Subcutaneous preadipocyte (primary cell): Measurements from ENCODE around the gene FAM227A. TPM values are rescaled to one million over a fixed set of nuclear protein-coding genes. Genes with fewer than 3 reads are reported as not detected.

ENCODE experiments used
- total RNA-seq: library from RNA; depleted of rRNA; stranded (reverse); fragments of >200 nt; gene quantifications from 2 replicates; pipeline ENCODE4 v1.2.3, GENCODE V29; 2012

The FAM227A gene
- 1.4 and 2.2 TPM in 2 replicates for total RNA-seq

DNA sequence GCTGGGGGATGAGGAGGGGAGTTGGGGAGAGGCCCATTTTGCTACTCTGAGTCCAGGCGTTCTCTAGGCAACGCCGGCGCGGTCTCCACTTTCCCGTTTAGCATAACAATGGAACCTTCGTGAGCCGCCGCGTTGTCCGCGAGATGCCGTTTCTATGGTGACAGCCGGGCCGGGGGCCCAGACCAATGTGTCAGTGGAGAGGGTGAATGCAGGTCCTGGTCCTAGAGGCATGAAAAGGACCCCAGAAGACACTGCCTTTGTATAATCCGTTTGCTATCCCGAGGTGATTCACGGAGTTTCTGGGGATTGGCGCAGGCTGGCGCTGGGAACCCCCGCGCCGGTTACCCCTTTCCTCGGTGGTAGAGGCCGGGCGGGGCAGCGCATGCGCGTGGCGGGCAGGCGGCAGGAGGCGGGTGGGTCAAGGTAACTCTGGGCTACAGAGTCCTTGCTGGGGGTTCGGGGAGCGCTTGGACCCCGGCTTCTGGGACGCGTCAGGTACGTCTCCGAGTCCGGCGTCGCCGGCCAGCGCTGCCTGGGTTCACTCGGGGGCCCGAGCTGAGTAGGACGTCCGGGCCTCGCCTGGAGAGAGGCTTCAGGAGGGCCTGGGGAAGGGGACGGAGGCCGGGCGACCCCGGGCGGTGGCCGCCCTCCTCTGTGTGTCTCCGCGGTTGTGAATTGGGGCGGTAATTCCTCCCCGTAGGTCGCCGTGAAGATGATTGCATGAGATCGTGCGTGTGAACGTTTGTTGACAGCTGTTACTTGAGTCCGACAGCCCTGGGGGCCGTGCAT lies at the start of gene FAM227A, which contains the start of gene CBY1:
FAM227A (minus strand) TSS at position 137 of the 789 bp plus-strand sequence. CDS start 6,224 bp downstream, outside the sequence.
CBY1 (plus strand) TSS at position 383 of the 789 bp plus-strand sequence. CDS start 11,417 bp downstream, outside the sequence.

DNA sequence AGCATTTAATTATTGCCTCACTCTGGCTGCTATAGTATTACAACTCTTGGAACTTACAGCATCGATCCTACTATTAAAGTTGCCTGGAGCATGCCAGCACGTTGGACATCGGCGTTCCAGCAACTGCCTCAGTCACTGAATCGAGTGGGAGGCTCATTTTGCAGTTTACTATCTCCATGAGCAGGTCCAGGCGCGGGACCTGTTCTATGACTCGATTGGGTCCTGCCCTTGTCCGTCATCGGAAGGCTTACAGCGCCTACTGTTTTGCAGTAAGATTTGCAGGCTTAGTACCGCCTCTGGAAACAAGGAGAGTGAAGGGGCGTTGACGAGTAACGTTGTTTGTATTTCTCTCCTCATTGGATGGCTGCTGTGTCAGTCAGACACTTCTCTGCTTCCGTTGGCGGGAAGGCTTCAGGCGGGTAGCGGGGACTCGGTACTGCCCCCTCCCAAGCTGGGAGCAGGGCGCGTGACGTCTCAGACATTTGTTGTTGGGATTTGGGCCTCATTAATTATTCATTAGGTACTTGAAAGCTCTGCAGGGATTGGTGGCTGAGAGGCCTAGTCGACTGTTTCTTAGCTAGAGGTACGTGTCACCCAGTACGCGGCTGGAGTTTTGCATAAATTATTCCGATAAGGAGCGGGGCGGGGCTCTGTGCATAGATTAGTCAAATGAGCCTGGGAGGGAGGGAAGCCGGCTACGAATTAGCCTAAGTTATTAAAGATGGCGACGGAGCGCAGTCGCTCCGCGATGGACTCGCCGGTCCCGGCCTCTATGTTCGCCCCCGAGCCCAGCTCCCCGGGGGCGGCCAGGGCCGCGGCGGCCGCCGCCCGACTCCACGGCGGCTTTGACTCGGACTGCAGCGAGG lies 49.3 kb upstream of the FAM227A start, which contains the start of gene GTPBP1:
GTPBP1 (plus strand) TSS at position 710 of the 866 bp plus-strand sequence; CDS start at position 722, 12 bp downstream.

DNA sequence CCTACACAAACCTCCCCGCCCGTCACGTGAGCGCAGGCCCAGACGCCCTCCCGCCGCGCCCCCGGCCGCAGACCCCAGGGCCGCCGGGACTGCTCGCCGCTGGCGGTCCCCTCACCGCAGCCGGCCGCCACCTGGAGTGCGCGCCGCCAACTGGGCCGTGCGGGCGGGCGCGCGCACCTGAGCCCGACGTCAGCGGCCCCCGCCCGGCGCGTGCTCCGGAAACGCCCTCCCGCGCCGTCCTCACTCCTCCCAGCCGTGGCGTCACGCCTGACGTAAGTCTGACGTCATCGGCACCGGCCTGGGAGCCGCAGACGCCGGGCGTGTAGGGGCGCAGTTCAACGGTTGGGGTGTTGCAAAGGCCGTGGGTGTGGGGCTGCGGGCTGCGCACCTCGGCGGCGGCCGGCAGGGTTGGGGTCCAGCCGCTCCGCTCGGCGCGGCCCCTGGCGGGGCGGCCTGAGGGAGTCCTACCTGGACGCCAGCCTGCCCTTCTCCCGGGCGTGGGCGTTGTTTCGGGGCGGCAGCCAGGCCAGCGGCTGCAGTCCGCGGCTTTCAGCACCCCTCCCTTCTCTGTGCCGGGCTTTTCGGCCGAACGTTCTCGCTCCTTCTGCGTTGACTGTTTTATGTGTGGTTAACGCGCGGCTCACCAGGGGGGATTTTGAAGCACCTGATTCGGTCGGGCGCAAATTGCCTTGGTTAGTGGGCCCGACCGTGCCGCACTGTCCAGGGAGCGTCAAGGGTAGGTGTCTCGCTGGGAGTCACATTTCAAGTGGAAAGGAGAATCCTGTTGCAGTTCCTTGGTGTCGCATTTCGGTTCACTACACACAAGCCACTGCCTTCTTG lies 44.8 kb upstream of the FAM227A start, which contains the start of gene JOSD1:
JOSD1 (minus strand) TSS at position 155 of the 840 bp plus-strand sequence. CDS start 956 bp downstream, outside the sequence.

DNA sequence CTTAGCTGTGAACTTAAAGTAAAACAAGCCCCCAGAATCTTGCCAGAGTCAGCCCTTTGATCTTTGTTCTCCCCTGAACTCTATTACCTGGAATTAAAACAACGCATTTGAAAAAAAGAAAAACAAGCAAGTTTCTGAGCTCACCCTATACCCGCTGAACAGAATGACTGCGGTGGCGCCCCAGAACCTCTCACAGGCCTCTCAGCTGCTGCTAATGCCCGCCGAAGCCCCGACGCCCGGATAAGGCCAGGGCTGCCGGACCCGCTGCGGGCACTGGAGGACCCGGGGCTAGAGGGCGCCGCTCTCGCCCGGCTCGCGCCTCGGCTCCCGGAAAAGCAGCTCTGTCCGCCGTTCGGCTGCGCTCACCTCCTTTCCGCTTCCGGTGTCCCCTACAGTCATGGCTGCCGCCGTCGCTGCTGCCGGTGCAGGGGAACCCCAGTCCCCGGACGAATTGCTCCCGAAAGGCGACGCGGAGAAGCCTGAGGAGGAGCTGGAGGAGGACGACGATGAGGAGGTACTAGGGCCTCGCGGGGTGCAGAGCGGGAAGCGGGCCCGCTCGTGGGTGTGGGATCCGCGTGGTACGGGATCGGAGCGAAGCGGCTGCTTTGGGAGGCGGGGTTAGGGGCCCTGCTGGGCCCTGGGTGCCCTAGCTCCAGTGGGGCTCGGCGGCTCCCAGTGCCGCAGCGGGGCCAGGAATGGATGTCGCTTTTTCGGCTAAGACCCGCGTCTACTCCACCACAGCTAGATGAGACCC lies 25.6 kb upstream of the FAM227A start, which contains the start of gene TOMM22:
TOMM22 (plus strand) TSS at position 376 of the 754 bp plus-strand sequence; CDS start at position 398, 22 bp downstream.

DNA sequence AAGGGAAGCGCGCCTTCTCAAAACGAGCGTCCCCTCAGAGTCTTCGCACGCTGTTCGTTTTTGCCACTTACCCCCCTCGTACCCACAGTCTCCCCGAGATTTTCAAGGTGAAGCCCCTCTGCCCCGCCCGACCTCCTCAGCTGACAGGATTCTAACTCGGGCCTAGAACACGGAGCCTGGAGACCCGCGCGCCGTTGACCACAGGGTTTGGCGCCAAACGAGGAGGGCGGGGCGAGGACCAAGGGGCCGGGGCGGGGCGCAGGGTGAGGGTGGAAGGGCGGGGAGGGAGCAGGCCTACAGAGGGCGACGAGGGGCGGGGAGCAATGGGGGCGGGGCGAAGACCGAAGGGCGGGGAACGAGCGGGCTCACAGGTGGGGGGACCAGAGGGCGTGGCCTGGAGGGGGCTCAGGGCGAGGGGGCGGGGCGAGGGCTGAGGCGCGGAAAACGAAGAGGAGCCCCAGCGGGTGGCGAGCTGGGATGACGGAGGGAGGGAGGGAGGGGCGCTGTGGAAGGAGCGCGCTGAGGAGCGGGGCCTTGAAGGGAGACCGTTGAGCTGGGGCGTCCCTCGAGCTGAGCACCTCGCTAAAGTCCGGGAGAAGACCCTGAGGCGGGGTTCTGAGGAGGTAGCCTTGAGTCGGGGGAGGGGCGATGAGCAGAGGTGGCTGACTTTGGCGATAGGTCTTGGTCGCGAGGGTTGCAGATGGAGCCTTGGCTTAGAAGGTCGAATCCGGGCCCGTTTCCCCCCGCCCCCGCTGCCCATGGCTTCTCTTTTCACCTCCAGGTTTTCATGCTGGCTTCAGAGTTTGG lies 86.0 kb downstream of the FAM227A start, which contains the start of gene DMC1:
DMC1 (minus strand) TSS at position 212 of the 807 bp plus-strand sequence. CDS start 1,927 bp downstream, outside the sequence.

Other genes with a start within 250 kb of the FAM227A start
- not detected in 2 replicates for gene KCNJ4, start 201.2 kb downstream of the FAM227A start, total RNA-seq
- 88.6 and 89.1 TPM in 2 replicates for gene KDELR3, start 188.3 kb downstream of the FAM227A start, total RNA-seq
- gene DDX17, start 150.1 kb downstream of the FAM227A start, total RNA-seq: 367 and 398 TPM in 2 replicates
- 12.1 and 17.0 TPM in 2 replicates for gene DMC1, start 86.2 kb downstream of the FAM227A start, total RNA-seq
- 11.7 and 12.5 TPM in 2 replicates for gene CBY1, start 246 bp upstream of the FAM227A start, total RNA-seq
- 73.5 and 78.0 TPM in 2 replicates for gene TOMM22, start 25.6 kb upstream of the FAM227A start, total RNA-seq
- 42.3 and 47.5 TPM in 2 replicates for gene JOSD1, start 44.6 kb upstream of the FAM227A start, total RNA-seq
- gene GTPBP1, start 49.6 kb upstream of the FAM227A start, total RNA-seq: 26.8 and 38.3 TPM in 2 replicates
- 63.9 and 71.7 TPM in 2 replicates for gene SUN2, start 99.6 kb upstream of the FAM227A start, total RNA-seq
- gene DNAL4, start 137.8 kb upstream of the FAM227A start, total RNA-seq: 10.6 and 11.4 TPM in 2 replicates
- gene NPTXR, start 187.6 kb upstream of the FAM227A start, total RNA-seq: 0.37 and 0.39 TPM in 2 replicates
- gene CBX6, start 215.8 kb upstream of the FAM227A start, total RNA-seq: 53.6 and 68.8 TPM in 2 replicates